Activated B cell treated with CpG ODN at 0.5 μM for 24 hours (primary cell): ENCODE data around the gene PLCB4. TPM values are rescaled to one million over a fixed set of nuclear protein-coding genes. Genes with fewer than 3 reads are reported as not detected.

Experiments
- ATAC-seq: fragments of 200-7000 bp; cut with Tn5 transposase; one replicate; pipeline ENCODE4 v1.10.0; 2021; ENCODE audit warnings: low read depth, mild to moderate bottlenecking, moderate library complexity
- CTCF ChIA-PET: fragments of 350-600 bp; sonication (Branson Sonifier 250); formaldehyde crosslinking; loops from one replicate; lab custom pipeline; 2021; ENCODE audit warnings: antibody characterized with exemption; lab: Charles Lee
- POLR2A ChIA-PET: fragments of 350-600 bp; sonication (Branson Sonifier 250); formaldehyde crosslinking; loops from one replicate; lab custom pipeline; 2021; ENCODE audit warnings: antibody characterized with exemption; lab: Charles Lee
- DNase-seq: peaks from one replicate; pipeline ENCODE4 v3.0.0; 2022
- H3K27ac Mint-ChIP-seq: one replicate; pipeline ENCODE4 v1.8.0; 2020; ENCODE audit warnings: mixed read lengths
- H3K27me3 Mint-ChIP-seq: one replicate; pipeline ENCODE4 v1.8.0; 2021; ENCODE audit warnings: mixed read lengths
- H3K36me3 Mint-ChIP-seq: one replicate; pipeline ENCODE4 v1.8.0; 2021; ENCODE audit warnings: low read depth, mixed read lengths
- H3K4me1 Mint-ChIP-seq: one replicate; pipeline ENCODE4 v1.8.0; 2021; ENCODE audit warnings: mixed read lengths
- H3K4me3 Mint-ChIP-seq: one replicate; pipeline ENCODE4 v1.8.0; 2020; ENCODE audit warnings: mild to moderate bottlenecking, mixed read lengths
- H3K9me3 Mint-ChIP-seq: one replicate; pipeline ENCODE4 v1.8.0; 2020; ENCODE audit warnings: mixed read lengths
- CTCF ChIP-seq: fragments of 200-600 bp; IDR thresholded peaks from one replicate; pipeline ENCODE4 v1.8.0; 2022; ENCODE audit warnings: antibody characterized with exemption, mild to moderate bottlenecking
- intact Hi-C: fragments of 100-400 bp; cut with micrococcal nuclease; formaldehyde crosslinking; loops from one replicate; pipeline ENCODE4 v1.15.1; 2024
- total RNA-seq: library from RNA; stranded (reverse); gene quantifications from 2 replicates; pipeline ENCODE4 v1.2.3, GENCODE V29; 2022

The PLCB4 gene
- total RNA-seq, 1 donor from 2014 or later: not detected

- ATAC-seq (no peak), DNase-seq (no peak)
- Mint-ChIP-seq H3K27ac (no peak overlapping the region), H3K4me1 (no peaks in the 10 kb centered on the region), H3K36me3 (no peaks in the 10 kb centered on the region), H3K4me3 (no peak overlapping the region), H3K27me3 (no peaks in the 10 kb centered on the region), H3K9me3 (peaks cover 2% of the 10 kb centered on the region)
- ChIA-PET POLR2A (no interaction called here), CTCF (no interaction called here)
- TF ChIP-seq CTCF: no peak
- intact Hi-C loops: no loop called here
These were observed 60.9 kb downstream of the PLCB4 start for GRCh38 chr20:9129756-9130155.

- no peak for DNase-seq
- ChIA-PET POLR2A (no interaction called here), CTCF (no interaction called here)
- intact Hi-C loops: no loop called here
- ATAC-seq: no peak
- Mint-ChIP-seq H3K27ac (no peak overlapping the region), H3K4me3 (no peak overlapping the region), H3K9me3 (peaks cover 2% of the 10 kb centered on the region), H3K27me3 (no peaks in the 10 kb centered on the region), H3K36me3 (no peaks in the 10 kb centered on the region), H3K4me1 (no peaks in the 10 kb centered on the region)
- no peak for TF ChIP-seq CTCF
These were observed 61.6 kb downstream of the PLCB4 start for GRCh38 chr20:9130521-9130920.

- CTCF ChIA-PET: no interaction called here
- Mint-ChIP-seq H3K9me3 (peaks cover 2% of the 10 kb centered on the region), H3K36me3 (no peaks in the 10 kb centered on the region), H3K27ac (no peak overlapping the region), H3K27me3 (no peaks in the 10 kb centered on the region), H3K4me1 (no peaks in the 10 kb centered on the region), H3K4me3 (no peak overlapping the region)
- no peak for TF ChIP-seq CTCF
- no peak for DNase-seq
- POLR2A ChIA-PET: no interaction called here
- intact Hi-C loops: no loop called here
- no peak for ATAC-seq
These were observed 63.0 kb downstream of the PLCB4 start for GRCh38 chr20:9131841-9132240.

GRCh38 chr20:9134346-9134745 lies 65.5 kb downstream of the PLCB4 start:
- Mint-ChIP-seq H3K4me3 (no peak overlapping the region), H3K27ac (no peak overlapping the region), H3K27me3 (no peaks in the 10 kb centered on the region), H3K4me1 (no peaks in the 10 kb centered on the region), H3K9me3 (peaks cover 6% of the 10 kb centered on the region), H3K36me3 (no peaks in the 10 kb centered on the region)
- ChIA-PET CTCF (no interaction called here), POLR2A (no interaction called here)
- ATAC-seq (no peak), DNase-seq (no peak)
- TF ChIP-seq CTCF: no peak
- intact Hi-C loops: no loop called here

GRCh38 chr20:9136114-9136513 lies 67.2 kb downstream of the PLCB4 start:
- Mint-ChIP-seq H3K36me3 (no peaks in the 10 kb centered on the region), H3K27me3 (no peaks in the 10 kb centered on the region), H3K27ac (no peak overlapping the region), H3K9me3 (peaks cover 6% of the 10 kb centered on the region), H3K4me1 (no peaks in the 10 kb centered on the region), H3K4me3 (no peak overlapping the region)
- no peak for TF ChIP-seq CTCF
- POLR2A ChIA-PET: no interaction called here
- ATAC-seq (no peak), DNase-seq (no peak)
- intact Hi-C loops: no loop called here
- CTCF ChIA-PET: no interaction called here
